ENCODE results near the gene UQCRFS1.

- TF ChIP-seq EZH2 (IDR thresholded peaks at IDR 0.05; ENCODE audit: borderline replicate concordance, insufficient read depth, low read depth, low read length, poor library complexity, severe bottlenecking) (no peak), CTCF (IDR thresholded peaks at IDR 0.05) (no peak)
These were observed 34.1 kb upstream of the UQCRFS1 start for GRCh38 chr19:29247051-29247450.

All from B cell (primary cell).